Activated T-helper 2 cell treated with anti-CD3 and anti-CD28 coated beads, Interferon-gamma antibody, Interleukin-2, Interleukin-4, amounts not matched to agents 10 μg/mL and 5 μg/mL and 100 μg/mL, durations not matched to agents 14 hours and 24 hours and 36 hours (primary cell): ENCODE measurements around the gene SNRK. TPM values are rescaled to one million over a fixed set of nuclear protein-coding genes. Genes with fewer than 3 reads are reported as not detected.

Source experiments
- DNase-seq: peaks from one replicate; pipeline ENCODE4 v3.0.0; 2021; ENCODE audit warnings: low spot score
- H3K27ac Mint-ChIP-seq: one replicate; pipeline ENCODE4 v1.8.0; 2021; ENCODE audit warnings: mixed read lengths
- H3K27me3 Mint-ChIP-seq: one replicate; pipeline ENCODE4 v1.8.0; 2021; ENCODE audit warnings: low read depth, mixed read lengths
- H3K36me3 Mint-ChIP-seq: one replicate; pipeline ENCODE4 v1.8.0; 2021; ENCODE audit warnings: low read depth, mixed read lengths
- H3K4me1 Mint-ChIP-seq: one replicate; pipeline ENCODE4 v1.8.0; 2021; ENCODE audit warnings: low read depth, mixed read lengths
- H3K4me3 Mint-ChIP-seq: one replicate; pipeline ENCODE4 v1.8.0; 2021; ENCODE audit warnings: low read depth, mild to moderate bottlenecking, moderate library complexity, mixed read lengths
- H3K9me3 Mint-ChIP-seq: one replicate; pipeline ENCODE4 v1.8.0; 2021; ENCODE audit warnings: mixed read lengths
- intact Hi-C: fragments of 100-400 bp; cut with micrococcal nuclease; formaldehyde crosslinking; loops from one replicate; pipeline ENCODE4 v1.15.1; 2023
- total RNA-seq: library from RNA; stranded (reverse); gene quantifications from 2 replicates; pipeline ENCODE4 v1.2.3, GENCODE V29; 2022

Gene SNRK
- total RNA-seq, 1 donor from 2014 or later, result 28.7 TPM

DNA sequence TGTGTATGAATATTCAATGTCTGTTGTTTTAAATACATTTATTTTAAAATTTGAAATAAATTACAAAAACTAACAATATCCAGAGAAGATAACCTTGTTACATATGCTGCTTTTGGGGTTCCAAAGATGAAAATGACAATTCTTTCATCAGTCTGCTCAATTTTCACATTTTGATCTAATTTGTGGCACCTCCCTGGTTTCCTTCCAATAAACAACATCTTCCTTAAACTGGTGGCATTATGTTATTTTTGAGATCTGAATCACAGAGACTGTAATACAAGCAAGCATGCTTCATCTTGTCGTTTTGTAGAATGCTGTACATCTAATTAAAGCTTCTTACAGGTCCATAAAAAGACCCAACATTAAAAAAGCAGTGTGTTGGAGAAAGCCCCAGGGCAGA is 2.2 kb upstream of the SNRK start:
- H3K4me1 Mint-ChIP-seq, result peaks cover 14% of the 10 kb centered on the region
- intact Hi-C loops, result no loop called here
- DNase-seq, result no peak
- H3K36me3 Mint-ChIP-seq, result peaks cover 4% of the 10 kb centered on the region
- no peaks in the 10 kb centered on the region for H3K9me3 Mint-ChIP-seq
- H3K4me3 Mint-ChIP-seq, result no peak overlapping the region
- no peak overlapping the region for H3K27ac Mint-ChIP-seq
- H3K27me3 Mint-ChIP-seq, result peaks cover 16% of the 10 kb centered on the region

DNA sequence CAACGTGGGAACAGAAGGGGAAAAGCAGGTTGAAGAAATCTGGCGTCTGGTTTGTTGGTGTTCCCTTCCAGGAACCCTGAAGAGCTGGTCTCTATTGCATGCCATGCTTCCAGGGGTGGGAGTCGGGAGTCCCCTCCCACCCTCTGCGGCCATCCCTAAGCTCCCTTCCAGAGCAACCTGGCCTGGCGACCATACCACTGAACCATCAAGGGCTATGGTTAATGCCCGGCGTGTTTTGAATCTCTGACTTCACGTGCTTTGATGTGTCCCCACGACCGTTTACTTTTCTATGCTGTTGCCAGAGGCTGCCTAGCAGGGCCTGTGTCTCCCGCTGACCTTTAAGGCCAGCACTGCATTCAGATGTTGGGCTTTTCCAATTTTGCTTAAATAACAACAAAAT is 696 bp upstream of the SNRK start:
- Mint-ChIP-seq H3K27me3 (peaks cover 11% of the 10 kb centered on the region), H3K4me3 (peak overlapping the region; percentile 89), H3K27ac (peak overlapping the region; percentile 68), H3K4me1 (peaks cover 27% of the 10 kb centered on the region), H3K9me3 (no peaks in the 10 kb centered on the region), H3K36me3 (peaks cover 18% of the 10 kb centered on the region)
- intact Hi-C loops, result loop anchor here (1.0 to 5.0 kb wide), 6 partner anchors 17 to 1477 kb away; partner anchors contain the start of genes HIGD1A, KIAA1143 and KIF15
- DNase-seq, result no peak

DNA sequence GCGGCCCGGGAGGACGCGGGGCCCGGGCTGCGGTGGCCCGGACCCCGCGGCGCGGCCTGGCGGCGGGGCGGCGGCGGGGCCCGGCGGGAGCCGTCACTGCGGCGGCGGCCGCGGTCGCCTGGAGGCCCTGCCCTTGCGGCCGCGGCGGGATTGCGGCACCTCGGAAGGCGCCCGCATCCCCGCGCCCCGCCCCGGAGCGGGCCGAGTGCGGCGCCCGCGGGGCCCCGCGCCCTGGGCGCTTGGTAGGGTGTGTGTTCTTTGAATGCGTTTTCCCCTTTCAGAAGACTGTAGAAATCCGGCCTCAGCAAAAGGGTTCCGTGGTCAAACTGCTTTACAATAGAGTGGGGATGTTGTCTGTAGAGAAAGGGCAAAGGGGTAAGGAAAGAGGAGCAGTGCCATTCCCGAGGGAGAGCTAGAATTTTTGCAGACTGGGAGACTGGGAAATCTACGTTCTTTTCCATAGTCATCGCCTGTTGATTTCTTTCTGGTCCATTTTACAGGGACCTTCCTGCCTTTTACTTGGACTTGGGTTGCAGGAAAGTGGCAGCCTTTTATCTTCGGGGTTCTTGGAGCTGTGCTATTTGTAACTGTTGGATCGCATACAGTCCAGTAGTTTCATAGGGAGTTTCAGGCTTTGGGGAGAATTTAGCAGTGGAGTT is 630 bp downstream of the SNRK start:
- H3K4me3 Mint-ChIP-seq, result peak overlapping the region; percentile 89
- H3K36me3 Mint-ChIP-seq, result peaks cover 23% of the 10 kb centered on the region
- peak overlapping the region; percentile 82 for H3K27ac Mint-ChIP-seq
- peaks cover 8% of the 10 kb centered on the region for H3K27me3 Mint-ChIP-seq
- peak; percentile 22 for DNase-seq
- peaks cover 40% of the 10 kb centered on the region for H3K4me1 Mint-ChIP-seq
- intact Hi-C loops, result loop anchor here (1.0 to 5.0 kb wide), 7 partner anchors 16 to 1475 kb away; partner anchors contain the start of genes HIGD1A, KIAA1143 and KIF15
- no peaks in the 10 kb centered on the region for H3K9me3 Mint-ChIP-seq

DNA sequence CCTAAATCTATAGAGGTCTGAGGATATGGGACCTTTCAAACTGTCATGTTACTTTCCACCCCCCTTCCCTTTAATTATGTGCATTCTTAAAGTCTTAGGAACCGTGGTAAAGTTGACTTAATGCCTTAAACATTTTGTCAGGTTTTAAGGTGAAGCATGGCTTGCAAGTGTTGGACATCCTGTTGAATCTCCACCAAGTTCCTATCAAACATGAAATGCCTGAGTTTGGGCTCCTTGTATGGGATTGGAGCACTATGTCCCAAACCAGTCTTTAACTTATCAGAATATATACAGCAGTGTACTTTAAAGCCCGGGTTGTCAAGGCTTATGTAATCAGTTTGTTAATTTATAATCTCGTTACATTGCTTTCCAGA is 1.1 kb downstream of the SNRK start:
- intact Hi-C loops, result loop anchor here (1.0 to 5.0 kb wide), 6 partner anchors 15 to 1475 kb away; partner anchors contain the start of genes HIGD1A, KIAA1143 and KIF15
- Mint-ChIP-seq H3K27me3 (peaks cover 7% of the 10 kb centered on the region), H3K4me3 (peak overlapping the region; percentile 89), H3K9me3 (no peaks in the 10 kb centered on the region), H3K36me3 (peaks cover 25% of the 10 kb centered on the region), H3K4me1 (peaks cover 44% of the 10 kb centered on the region), H3K27ac (peak overlapping the region; percentile 82)
- DNase-seq, result no peak

DNA sequence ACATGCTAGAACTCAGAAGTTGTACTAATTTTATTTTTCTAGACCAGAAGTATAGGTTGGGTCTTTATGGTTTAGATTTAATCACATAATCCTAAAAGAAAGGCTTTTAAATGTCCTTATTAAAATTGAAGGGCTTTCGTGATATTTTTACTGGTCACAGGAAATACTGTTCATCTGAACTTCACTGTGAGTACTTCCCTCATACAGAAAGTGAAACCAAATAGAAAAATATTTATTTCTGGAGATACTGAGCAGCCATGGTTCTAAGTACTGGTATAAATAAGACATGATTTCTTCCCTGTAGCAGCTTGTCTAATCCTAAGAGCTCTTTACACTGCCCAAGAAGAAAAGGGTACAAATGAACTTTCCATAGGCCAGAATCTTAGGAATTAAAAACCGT is 2.0 kb downstream of the SNRK start:
- peak overlapping the region; percentile 82 for H3K27ac Mint-ChIP-seq
- no peak for DNase-seq
- H3K9me3 Mint-ChIP-seq, result no peaks in the 10 kb centered on the region
- intact Hi-C loops, result loop anchor here (1.0 to 5.0 kb wide), 5 partner anchors 8 to 1474 kb away; partner anchors contain the start of genes HIGD1A, KIAA1143 and KIF15
- H3K36me3 Mint-ChIP-seq, result peaks cover 33% of the 10 kb centered on the region
- H3K4me1 Mint-ChIP-seq, result peaks cover 53% of the 10 kb centered on the region
- H3K4me3 Mint-ChIP-seq, result peak overlapping the region; percentile 89
- peaks cover 2% of the 10 kb centered on the region for H3K27me3 Mint-ChIP-seq

DNA sequence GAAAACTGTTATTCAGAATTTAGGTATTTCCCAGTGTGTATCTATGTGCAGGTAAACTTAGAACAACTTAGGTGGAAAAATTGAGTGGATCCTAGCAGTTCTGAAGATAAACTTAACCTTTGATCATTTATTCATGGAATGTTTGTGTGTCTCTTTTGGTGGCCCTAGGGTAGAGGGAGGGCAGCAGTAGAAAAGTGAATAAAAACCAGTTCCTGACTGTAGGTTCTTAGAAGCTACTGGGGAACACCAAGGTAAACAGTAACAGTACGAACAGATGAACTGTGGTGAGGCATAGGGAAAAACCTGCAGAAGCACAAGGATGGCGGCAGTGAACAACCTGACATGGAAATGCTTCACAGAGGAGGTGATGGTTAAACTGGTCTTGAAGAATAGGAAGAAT is 2.5 kb downstream of the SNRK start:
- Mint-ChIP-seq H3K4me3 (peak overlapping the region; percentile 89), H3K9me3 (no peaks in the 10 kb centered on the region), H3K27ac (peak overlapping the region; percentile 82), H3K36me3 (peaks cover 33% of the 10 kb centered on the region), H3K4me1 (peaks cover 53% of the 10 kb centered on the region), H3K27me3 (peaks cover 2% of the 10 kb centered on the region)
- intact Hi-C loops, result loop anchor here (1.0 to 5.0 kb wide), 5 partner anchors 7 to 1473 kb away; partner anchors contain the start of genes HIGD1A, KIAA1143 and KIF15
- no peak for DNase-seq

DNA sequence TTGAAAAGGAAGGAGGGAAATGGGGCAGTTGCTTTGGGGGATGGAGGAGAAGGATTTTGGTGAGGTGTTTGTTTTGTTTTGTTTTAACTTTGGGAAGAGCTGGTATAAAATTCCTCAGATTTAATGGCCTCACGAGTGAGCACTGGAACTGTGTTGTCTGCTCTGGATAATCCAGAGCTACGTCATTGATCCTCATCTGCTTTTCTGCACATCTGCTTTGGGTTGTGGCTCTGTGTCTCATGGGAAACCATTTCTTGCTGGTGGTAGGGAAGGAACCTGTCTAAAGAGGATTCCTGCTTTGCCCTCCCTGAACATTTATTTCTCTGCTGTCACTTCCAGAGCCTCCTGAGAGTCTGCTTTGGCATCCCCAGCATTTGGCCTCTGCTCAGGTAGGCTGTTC is 3.1 kb downstream of the SNRK start:
- Mint-ChIP-seq H3K27ac (peak overlapping the region; percentile 82), H3K36me3 (peaks cover 36% of the 10 kb centered on the region), H3K9me3 (no peaks in the 10 kb centered on the region), H3K27me3 (no peaks in the 10 kb centered on the region), H3K4me1 (peaks cover 58% of the 10 kb centered on the region), H3K4me3 (peak overlapping the region; percentile 89)
- DNase-seq, result no peak
- intact Hi-C loops, result loop anchor here (5.0 kb wide), 3 partner anchors 38 to 1473 kb away; partner anchors contain the start of genes HIGD1A, KIAA1143 and KIF15

DNA sequence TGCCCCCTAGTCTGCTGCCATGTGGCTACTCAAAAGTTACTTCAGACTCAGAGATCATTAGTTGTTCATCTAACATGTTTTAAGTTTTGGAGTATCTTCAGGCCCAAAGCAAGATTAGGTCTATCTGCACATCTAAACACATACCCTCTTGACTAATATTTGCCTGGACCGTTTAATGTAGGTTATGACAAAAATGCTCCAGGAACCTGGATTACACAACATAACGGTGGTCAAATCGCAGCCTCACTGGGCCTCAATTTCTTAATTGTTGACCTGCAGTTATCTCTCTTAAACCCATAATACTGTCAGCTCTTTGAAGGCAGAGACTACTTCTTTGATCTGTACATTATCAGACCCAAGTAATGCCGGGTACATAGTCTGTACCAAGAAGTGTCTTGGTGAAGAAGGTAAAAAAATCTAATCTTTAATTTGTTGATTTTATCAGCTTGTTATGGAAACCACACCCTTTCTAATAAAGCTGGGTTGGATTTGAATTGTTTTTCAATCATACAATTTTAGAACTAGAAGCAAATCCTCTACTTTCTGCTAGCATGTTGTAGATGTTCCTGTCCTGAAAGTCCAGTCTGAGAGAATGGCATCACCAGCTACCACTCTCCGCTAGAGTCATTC is 3.6 kb downstream of the SNRK start:
- Mint-ChIP-seq H3K36me3 (peaks cover 36% of the 10 kb centered on the region), H3K9me3 (no peaks in the 10 kb centered on the region), H3K4me1 (peaks cover 62% of the 10 kb centered on the region), H3K27ac (peak overlapping the region; percentile 82), H3K4me3 (peak overlapping the region; percentile 89), H3K27me3 (no peaks in the 10 kb centered on the region)
- no peak for DNase-seq
- intact Hi-C loops, result loop anchor here (5.0 to 10.0 kb wide), 4 partner anchors 37 to 1472 kb away; partner anchors contain the start of genes ANO10, HIGD1A, KIAA1143 and KIF15

DNA sequence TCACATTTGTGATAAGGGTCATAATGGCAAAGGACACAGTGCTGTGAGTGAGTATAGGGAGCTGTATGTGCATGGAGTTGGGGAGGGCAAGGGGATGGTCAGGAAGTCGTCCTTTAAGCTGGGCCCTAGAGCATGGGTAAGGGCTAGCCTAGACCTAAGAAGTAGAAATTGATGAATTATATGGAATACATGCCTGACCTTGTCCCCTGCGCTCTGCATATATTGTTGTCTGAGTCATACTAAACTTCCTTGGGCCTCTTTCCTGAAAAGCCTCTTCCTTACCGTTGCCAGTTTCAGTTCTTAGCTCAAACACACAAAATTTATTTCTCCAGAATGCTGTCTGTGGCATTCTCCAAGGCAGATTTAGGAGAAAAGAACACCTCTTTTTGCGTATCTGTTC is 4.6 kb downstream of the SNRK start:
- intact Hi-C loops, result loop anchor here (10.0 kb wide), 1 partner anchor 334 kb away; the partner anchor contains the start of gene ANO10
- Mint-ChIP-seq H3K4me1 (peaks cover 68% of the 10 kb centered on the region), H3K4me3 (peak overlapping the region; percentile 89), H3K9me3 (no peaks in the 10 kb centered on the region), H3K27ac (peak overlapping the region; percentile 60), H3K36me3 (peaks cover 36% of the 10 kb centered on the region), H3K27me3 (no peaks in the 10 kb centered on the region)
- no peak for DNase-seq

DNA sequence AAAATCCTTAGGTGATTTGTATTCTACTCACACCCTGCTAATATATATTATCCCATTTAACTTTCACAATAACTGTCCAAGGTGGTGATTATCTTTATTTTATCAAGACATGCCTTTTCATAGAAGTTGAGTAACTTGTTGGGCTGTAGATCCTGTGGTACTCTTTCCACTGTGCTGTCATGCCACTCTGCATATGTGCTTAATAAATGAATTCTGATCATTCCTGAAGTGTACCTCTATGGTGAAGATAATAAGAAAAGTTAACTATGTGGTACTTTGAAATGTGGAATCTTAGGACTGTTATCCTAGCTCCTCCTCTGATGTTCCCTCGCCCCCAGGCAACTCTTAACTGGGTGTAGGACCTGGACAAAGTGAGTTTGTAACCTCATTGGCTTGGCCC is 5.2 kb downstream of the SNRK start:
- Mint-ChIP-seq H3K27ac (peak overlapping the region; percentile 24), H3K36me3 (peaks cover 36% of the 10 kb centered on the region), H3K27me3 (no peaks in the 10 kb centered on the region), H3K4me1 (peaks cover 72% of the 10 kb centered on the region), H3K9me3 (no peaks in the 10 kb centered on the region), H3K4me3 (peak overlapping the region; percentile 26)
- intact Hi-C loops, result loop anchor here (10.0 kb wide), 1 partner anchor 333 kb away; the partner anchor contains the start of gene ANO10
- no peak for DNase-seq

DNA sequence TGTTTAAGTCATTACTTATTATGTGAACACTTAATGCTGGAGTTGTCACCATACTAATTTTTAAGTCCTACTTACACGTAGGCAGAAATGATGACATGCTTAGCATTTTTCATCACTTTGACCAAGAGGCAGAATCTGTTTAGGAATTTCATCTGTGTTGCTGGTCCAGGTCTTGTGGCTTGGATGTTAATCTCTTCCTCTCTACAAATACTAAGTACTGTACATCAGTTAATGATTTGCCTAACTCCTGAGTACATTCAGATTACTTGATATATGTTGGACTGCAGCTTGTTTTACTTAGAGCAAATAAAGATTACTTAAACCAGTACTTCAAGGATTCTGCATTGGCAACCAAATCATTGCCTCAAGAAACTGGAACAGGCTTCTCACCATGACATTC is 8.6 kb downstream of the SNRK start:
- no peaks in the 10 kb centered on the region for H3K27me3 Mint-ChIP-seq
- peaks cover 37% of the 10 kb centered on the region for H3K36me3 Mint-ChIP-seq
- H3K9me3 Mint-ChIP-seq, result no peaks in the 10 kb centered on the region
- H3K27ac Mint-ChIP-seq, result peak overlapping the region; percentile 47
- peaks cover 81% of the 10 kb centered on the region for H3K4me1 Mint-ChIP-seq
- intact Hi-C loops, result loop anchor here (5.0 to 10.0 kb wide), 2 partner anchors 330 to 397 kb away; partner anchors contain the start of genes ABHD5 and ANO10
- H3K4me3 Mint-ChIP-seq, result no peak overlapping the region
- no peak for DNase-seq

DNA sequence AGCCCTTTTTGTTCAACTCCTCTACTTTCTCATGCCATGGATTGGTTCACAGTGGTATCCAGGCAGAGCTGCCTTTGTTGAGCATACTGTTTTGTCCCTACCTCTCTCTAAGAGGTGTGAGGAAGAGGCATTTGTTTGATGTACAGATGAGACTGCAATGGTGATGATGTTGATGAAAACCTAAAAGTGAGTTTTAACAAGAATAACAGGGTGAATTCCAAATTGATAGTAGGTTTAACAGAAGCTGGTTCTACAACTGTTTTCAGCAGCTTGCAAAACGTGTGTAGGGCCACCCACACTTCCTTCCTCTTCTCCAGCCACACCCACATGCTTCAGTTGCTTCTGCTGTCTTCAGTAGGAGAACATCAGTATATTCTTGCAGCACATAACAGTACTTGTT is 10.2 kb downstream of the SNRK start:
- H3K27ac Mint-ChIP-seq, result peak overlapping the region; percentile 78
- intact Hi-C loops, result loop anchor here (1.0 to 10.0 kb wide), 3 partner anchors 8 to 396 kb away; partner anchors contain the start of genes ABHD5 and ANO10

More for the DNA sequence above, 10.2 kb downstream of the SNRK start:
- DNase-seq, result peak; percentile 56
- H3K4me3 Mint-ChIP-seq, result peak overlapping the region; percentile 70
- peaks cover 29% of the 10 kb centered on the region for H3K36me3 Mint-ChIP-seq
- no peaks in the 10 kb centered on the region for H3K27me3 Mint-ChIP-seq
- no peaks in the 10 kb centered on the region for H3K9me3 Mint-ChIP-seq
- peaks cover 66% of the 10 kb centered on the region for H3K4me1 Mint-ChIP-seq
